EH (cell line): ENCODE results near the gene HIC2.
A peak's percentile ranks its signal among the peaks of the same experiment; 100 is the strongest.
"Not testable (repeated sequence)": the region's sequence is repeated elsewhere in the genome, so short reads cannot be mapped to it uniquely, and the experiment has no call there.

ENCODE experiments used
- DNase-seq: peaks from one replicate; pipeline ENCODE4 v3.0.0-alpha.2; 2015; ENCODE audit warnings: low read depth

The HIC2 gene

GRCh38 chr22:21450858-21451353 is 33.7 kb downstream of the HIC2 start:
- no peak for DNase-seq

DNA sequence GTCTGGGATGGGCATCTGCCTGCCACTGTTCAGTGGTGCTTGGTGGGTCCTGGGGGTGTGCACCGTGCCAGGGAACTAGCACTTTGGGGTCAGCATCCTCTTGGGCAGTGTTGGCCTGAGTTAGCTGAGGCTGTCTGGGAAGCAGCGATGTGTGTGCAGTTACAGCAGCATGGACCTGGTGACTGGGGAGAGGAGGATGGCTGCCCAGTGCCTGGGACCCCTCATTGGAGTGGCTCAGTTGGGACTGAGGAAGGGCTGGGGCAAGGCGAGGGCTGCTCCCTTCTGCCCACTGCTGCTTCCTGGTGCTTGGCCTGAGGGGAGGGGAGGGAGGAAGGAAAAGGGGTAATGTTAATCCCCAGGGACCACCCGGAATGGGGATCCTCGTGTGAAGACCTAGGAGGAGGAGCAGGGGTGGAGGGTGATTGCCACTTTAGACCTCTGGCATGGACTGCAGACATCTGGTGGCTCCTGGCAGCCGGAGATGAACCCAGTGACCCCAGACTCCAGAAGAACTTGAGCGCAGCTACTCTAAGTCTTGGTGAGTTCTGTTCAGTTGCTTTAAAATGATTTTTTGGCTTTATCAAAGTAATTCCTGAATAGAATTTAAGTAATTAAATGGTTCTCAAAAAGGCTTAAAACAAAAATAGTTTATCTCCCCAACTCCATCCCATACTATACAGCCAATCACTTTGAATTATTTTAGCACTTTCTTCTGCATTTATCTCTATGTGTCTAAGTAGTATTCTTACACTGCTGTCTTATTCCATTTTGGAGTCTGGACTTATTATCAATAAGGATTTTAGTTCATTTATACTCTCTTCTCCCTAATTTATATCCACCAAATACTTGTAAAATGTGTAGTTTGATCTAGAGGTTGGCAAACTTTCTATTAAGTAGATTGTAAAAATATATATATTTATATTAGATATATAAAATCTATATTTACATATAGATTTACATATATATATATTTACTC is 34.7 kb downstream of the HIC2 start:
- no peak for DNase-seq

- not testable (repeated sequence) for DNase-seq
Observed at GRCh38 chr22:21452666-21453065, 35.5 kb downstream of the HIC2 start.

DNA sequence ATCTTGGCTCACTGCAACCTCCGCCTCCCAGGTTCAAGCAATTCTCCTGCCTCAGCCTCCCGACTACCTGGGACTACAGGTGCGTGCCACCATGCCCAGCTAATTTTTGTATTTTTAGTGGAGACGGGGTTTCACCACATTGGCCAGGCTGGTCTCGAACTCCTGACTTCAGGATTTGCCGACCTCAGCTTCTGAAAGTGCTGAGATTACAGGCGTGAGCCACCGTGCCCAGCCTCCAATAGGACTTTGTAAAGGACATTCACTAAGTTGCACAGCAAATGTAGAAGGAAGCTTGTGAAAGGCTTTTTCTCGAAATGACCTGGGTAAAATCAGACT is 37.8 kb downstream of the HIC2 start:
- not testable (repeated sequence) for DNase-seq

DNA sequence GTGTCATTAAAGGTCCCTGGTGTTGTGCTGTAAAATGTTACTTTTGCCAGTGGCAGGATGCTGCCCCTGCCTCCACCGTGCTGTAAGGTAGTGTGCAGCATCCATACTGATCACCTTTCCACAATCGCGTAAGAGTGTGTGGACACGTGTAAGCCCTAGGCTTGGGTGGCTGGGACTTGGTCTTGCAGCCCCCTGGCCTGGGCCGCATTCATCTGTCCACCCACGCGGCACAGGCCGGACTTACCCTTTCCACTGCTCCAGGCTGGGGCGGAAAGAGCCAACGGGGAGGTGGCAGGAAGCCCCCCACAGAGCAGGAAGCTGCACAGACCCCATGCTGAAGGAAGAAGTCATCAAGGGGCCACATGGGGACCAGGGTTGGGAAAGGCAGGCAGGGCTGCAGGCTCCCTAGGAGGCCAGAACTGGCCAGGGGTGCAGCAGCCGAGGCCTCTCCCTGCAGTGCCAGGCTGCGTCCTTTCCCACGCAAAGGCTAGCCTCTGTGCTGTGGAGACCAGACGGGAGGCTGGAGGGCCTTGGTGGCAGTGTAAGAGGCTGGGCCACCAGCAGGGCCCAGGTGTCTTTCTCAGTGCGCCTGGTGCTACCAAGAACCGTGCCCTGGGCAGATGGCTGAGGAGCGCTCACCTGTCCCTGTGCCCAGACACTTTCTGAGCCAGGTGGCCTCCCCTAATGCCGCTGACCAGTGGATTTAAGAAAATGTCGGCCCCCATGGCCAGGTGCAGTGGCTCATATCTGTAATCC is 38.3 kb downstream of the HIC2 start:
- no peak for DNase-seq

GRCh38 chr22:21457023-21457787 is 40.0 kb downstream of the HIC2 start:
- DNase-seq, result no peak

GRCh38 chr22:21462672-21463071 is 45.5 kb downstream of the HIC2 start:
- not testable (repeated sequence) for DNase-seq

DNA sequence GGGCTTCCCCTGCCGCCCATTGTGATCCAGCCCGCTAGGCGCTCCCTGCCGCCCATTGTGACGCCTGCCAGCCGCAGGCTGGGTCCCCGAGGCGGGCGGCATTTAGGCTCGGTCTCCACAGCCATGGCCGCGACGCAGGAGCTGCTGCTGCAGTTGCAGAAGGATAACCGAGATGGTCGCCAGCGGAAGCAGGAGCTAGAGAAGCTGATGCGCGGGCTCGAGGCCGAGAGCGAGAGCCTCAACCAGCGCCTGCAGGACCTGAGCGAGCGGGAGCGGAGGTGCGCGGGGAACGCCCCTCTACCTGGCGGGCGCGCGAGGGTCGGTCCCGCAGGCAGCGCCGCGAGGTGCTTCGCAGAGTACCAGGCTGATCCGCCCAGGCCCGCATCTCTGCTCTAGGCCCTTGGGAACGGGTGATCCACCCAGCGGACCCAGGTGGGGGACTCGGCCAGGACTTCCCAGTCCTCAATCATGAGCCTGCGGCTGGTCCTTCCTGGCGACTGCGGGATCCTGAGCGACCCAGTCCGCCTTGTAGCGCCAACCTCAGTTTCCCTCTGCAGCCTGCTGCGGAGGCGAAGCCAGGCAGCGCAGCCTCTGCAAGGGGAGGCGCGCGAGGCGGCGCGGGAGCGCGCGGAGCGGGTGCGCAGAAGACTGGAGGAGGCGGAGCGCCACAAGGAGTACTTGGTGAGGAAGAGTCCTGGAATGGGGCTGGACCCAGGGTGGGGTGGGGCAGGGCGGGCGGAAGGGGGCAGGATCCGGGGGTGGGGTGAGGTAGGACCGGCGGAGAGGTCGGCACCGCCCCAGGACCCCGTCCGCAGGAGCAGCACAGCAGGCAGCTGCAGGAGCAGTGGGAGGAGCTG is 50.4 kb downstream of the HIC2 start, which contains the start of gene TMEM191C:
TSS of gene TMEM191C (plus strand) at position 51 of the 857 bp plus-strand sequence. CDS start at position 124, 73 bp downstream.
- not testable (repeated sequence) for DNase-seq

- peak; percentile 89 for DNase-seq
Observed at GRCh38 chr22:21468194-21469096, 51.3 kb downstream of the HIC2 start.

GRCh38 chr22:21469097-21469994 is 52.2 kb downstream of the HIC2 start:
- DNase-seq, result not testable (repeated sequence)

GRCh38 chr22:21472984-21473383 is 55.8 kb downstream of the HIC2 start:
- DNase-seq, result not testable (repeated sequence)

- not testable (repeated sequence) for DNase-seq
Observed at GRCh38 chr22:21473664-21474063, 56.5 kb downstream of the HIC2 start.

DNA sequence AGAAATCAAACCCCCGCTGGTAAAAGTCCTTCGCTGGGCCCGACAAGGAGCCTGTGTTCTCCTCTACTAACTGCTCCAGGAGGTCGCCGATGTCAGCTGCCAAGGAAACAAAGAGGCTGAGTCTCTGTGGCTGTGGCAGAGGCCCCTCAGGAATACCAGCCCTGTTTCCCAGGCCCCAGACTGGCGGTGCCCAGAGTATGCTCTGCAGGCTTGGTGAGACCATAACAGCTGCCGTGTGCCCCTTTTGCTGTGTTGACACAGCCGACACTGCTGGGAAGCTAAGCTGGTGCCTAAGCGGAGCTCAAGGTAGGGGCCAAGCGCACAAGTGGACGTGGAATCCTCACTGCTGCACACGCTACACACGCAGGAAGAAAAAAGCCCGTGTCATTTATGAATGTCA is 66.9 kb downstream of the HIC2 start:
- DNase-seq, result not testable (repeated sequence)

- DNase-seq, result not testable (repeated sequence)
Observed at GRCh38 chr22:21487723-21488122, 70.6 kb downstream of the HIC2 start.

DNA sequence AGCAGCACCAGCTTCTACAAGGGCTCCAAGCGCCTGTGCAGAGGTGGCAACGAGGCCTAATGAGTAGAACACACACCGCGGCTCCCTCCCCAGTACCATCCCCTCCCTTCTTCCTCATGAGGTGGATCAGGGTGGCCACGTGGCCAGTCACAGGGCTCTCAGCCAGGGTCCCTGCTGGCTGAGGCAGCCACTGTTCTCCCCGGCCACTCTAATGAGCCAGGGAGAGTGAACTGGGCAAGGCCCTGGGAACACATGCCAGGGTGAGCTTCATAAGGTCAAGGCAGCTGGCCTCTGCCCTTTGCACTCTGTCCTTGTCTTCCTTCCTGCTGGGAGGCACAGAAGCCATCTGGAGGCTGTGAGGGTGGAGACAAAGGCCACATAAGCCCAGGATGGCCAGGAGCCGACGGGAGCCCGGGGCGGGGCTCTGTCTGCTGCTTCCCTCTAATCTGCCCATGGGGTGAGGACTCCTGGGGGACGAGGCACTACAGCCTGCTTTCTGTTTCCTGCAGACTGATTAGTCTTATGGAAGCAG is 72.0 kb downstream of the HIC2 start:
- not testable (repeated sequence) for DNase-seq

DNA sequence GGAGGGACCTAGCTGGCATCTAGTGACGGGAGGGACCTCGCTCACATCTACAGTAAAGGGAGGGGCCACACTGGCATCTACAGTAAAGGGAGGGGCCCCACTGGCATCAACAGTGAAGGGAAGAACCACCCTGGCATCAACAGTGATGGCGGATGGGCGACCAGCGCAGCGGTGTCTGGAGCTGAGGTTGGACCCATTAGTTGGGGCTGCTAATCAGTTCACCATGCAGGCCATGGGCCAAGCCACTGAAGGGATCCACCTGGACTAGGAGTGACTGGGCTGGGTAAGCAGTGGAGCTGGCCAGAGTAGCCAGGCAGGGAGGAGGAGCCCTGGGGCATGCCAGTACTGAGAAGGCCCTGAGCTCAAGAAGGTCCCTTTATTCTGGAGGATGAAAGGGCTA is 73.4 kb downstream of the HIC2 start:
- DNase-seq, result not testable (repeated sequence)

DNA sequence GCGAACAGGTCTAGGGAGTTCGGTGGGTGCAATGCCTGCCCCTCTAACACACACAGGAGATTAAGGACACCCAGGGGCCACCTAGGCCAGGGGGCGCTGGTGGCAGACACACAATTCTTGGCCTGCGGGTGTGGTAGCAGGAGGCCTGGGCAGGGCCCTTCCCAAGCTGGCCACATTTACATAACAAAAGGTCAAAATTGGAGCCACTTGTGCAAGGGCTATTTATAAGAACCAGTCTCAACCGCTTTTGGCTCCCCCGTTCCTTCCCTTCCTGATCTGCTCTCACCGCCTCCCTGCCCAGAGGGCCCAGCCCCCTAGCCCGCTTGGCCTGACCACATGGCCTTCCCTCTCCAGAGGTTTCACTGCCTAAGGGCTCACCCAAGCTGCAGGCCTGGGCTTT is 75.1 kb downstream of the HIC2 start:
- not testable (repeated sequence) for DNase-seq
